Neural cell (in vitro differentiated cells): ENCODE results near the gene IL12RB2. TPM values are rescaled to one million over a fixed set of nuclear protein-coding genes. Genes with fewer than 3 reads are reported as not detected.

Source experiments
- H2AFZ ChIP-seq: fragments of 200-600, 300-800 bp; sonication (generic), shearing (Covaris generic); 2 replicates; pipeline ENCODE4 v1.6.0; 2014; ENCODE audit warnings: low read depth, mild to moderate bottlenecking, antibody characterized with exemption, low read length, moderate library complexity
- H3F3A ChIP-seq: fragments of 200-600 bp; shearing (Covaris generic); 2 replicates; pipeline ENCODE4 v1.6.1; 2016; ENCODE audit warnings: mild to moderate bottlenecking, moderate library complexity, mixed read lengths, antibody characterized with exemption, low read length; ENCODE audit not compliant: insufficient read depth, poor library complexity, severe bottlenecking
- H3K27ac ChIP-seq: fragments of 200-600, 300-800 bp; sonication (generic), shearing (Covaris generic); 2 replicates; pipeline ENCODE4 v1.5.1; 2014; ENCODE audit warnings: mild to moderate bottlenecking, low read length, moderate library complexity
- H3K27me3 ChIP-seq: fragments of 300-800, 200-600 bp; sonication (generic), shearing (Covaris generic); 2 replicates; pipeline ENCODE4 v1.6.0; 2014; ENCODE audit warnings: mild to moderate bottlenecking, low read depth, low read length, moderate library complexity; ENCODE audit not compliant: insufficient read depth
- H3K36me3 ChIP-seq: fragments of 300-800, 200-600 bp; sonication (generic), shearing (Covaris generic); 2 replicates; pipeline ENCODE4 v1.5.1; 2014; ENCODE audit warnings: mild to moderate bottlenecking, antibody characterized with exemption, low read length, moderate library complexity; ENCODE audit not compliant: insufficient read depth
- H3K4me2 ChIP-seq: fragments of 300-800, 200-600 bp; sonication (generic), shearing (Covaris generic); 2 replicates; pipeline ENCODE4 v1.6.0; 2014; ENCODE audit warnings: mild to moderate bottlenecking, low read length
- H3K4me3 ChIP-seq: fragments of 300-800, 200-600 bp; sonication (generic), shearing (Covaris generic); 2 replicates; pipeline ENCODE4 v1.5.1; 2014; ENCODE audit warnings: mild to moderate bottlenecking, low read length, moderate library complexity
- H3K79me2 ChIP-seq: fragments of 200-600 bp; shearing (Covaris generic); replicated peaks from 2 replicates; pipeline ENCODE4 v1.6.0; 2014; ENCODE audit warnings: mild to moderate bottlenecking, low read length, moderate library complexity; ENCODE audit not compliant: insufficient read depth
- H3K9ac ChIP-seq: fragments of 300-800, 200-600 bp; sonication (generic), shearing (Covaris generic); 2 replicates; pipeline ENCODE4 v1.6.1; 2016; ENCODE audit warnings: mild to moderate bottlenecking, low read length, mixed read lengths
- H3K9me2 ChIP-seq: fragments of 200-600 bp; shearing (Covaris generic); 2 replicates; pipeline ENCODE4 v1.6.1; 2016; ENCODE audit warnings: mild to moderate bottlenecking, low read length, mixed read lengths; ENCODE audit not compliant: insufficient read depth
- H3K9me3 ChIP-seq: fragments of 200-600, 300-800 bp; sonication (generic), shearing (Covaris generic); 2 replicates; pipeline ENCODE4 v1.6.1; 2016; ENCODE audit warnings: mild to moderate bottlenecking, mixed run types, low read length, moderate library complexity, mixed read lengths
- H4K20me1 ChIP-seq: fragments of 200-600 bp; shearing (Covaris generic); 2 replicates; pipeline ENCODE4 v1.6.1; 2016; ENCODE audit warnings: mild to moderate bottlenecking, mixed run types; ENCODE audit not compliant: insufficient read depth
- EP300 ChIP-seq: fragments of 450-650 bp; conservative IDR thresholded peaks from 2 replicates; pipeline ENCODE4 v1.6.1; 2014; ENCODE audit warnings: antibody characterized with exemption, mild to moderate bottlenecking, moderate library complexity; ENCODE audit not compliant: poor library complexity, severe bottlenecking
- EZH2 ChIP-seq: fragments of 200-600, 300-800 bp; shearing (Covaris generic), sonication (generic); IDR thresholded peaks from 2 replicates; pipeline ENCODE4 v1.6.1; 2014; ENCODE audit warnings: antibody characterized with exemption, low read length, borderline replicate concordance, mild to moderate bottlenecking; ENCODE audit not compliant: insufficient read depth, poor library complexity, severe bottlenecking
- MXI1 ChIP-seq: fragments of 450-650 bp; conservative IDR thresholded peaks from 2 replicates; pipeline ENCODE4 v1.6.1; 2014; ENCODE audit warnings: antibody characterized with exemption, mild to moderate bottlenecking; ENCODE audit not compliant: poor library complexity, severe bottlenecking
- POLR2AphosphoS5 ChIP-seq: IDR thresholded peaks from 2 replicates; pipeline ENCODE4 v1.6.1; 2012
- RAD21 ChIP-seq: fragments of 450-650 bp; conservative IDR thresholded peaks from 2 replicates; pipeline ENCODE4 v1.6.1; 2014; ENCODE audit warnings: antibody characterized with exemption, mild to moderate bottlenecking, moderate library complexity
- SMC3 ChIP-seq: fragments of 450-650 bp; conservative IDR thresholded peaks from 2 replicates; pipeline ENCODE4 v1.6.1; 2014; ENCODE audit warnings: antibody characterized with exemption, mild to moderate bottlenecking, moderate library complexity; ENCODE audit not compliant: poor library complexity
- TAF1 ChIP-seq: IDR thresholded peaks from 2 replicates; pipeline ENCODE4 v1.6.1; 2012; ENCODE audit warnings: low read depth
- polyA plus RNA-seq: library from polyadenylated mRNA; depleted of rRNA; stranded (reverse); fragments of >200 nt; gene quantifications from 2 replicates; pipeline ENCODE4 v1.2.3, GENCODE V29; 2014
- TF ChIP-seq, protein P1 (sequence below): IDR thresholded peaks from 2 replicates; pipeline ENCODE4 v1.6.1; 2012; ENCODE audit warnings: borderline replicate concordance
- TF ChIP-seq, protein P2 (sequence below): fragments of 450-650 bp; IDR thresholded peaks from 2 replicates; pipeline ENCODE4 v1.5.1; 2014; ENCODE audit warnings: antibody characterized with exemption, mild to moderate bottlenecking, moderate library complexity; ENCODE audit not compliant: poor library complexity, severe bottlenecking

IL12RB2 gene
- polyA plus RNA-seq, 1 donor from 2014 or later: not detected

DNA sequence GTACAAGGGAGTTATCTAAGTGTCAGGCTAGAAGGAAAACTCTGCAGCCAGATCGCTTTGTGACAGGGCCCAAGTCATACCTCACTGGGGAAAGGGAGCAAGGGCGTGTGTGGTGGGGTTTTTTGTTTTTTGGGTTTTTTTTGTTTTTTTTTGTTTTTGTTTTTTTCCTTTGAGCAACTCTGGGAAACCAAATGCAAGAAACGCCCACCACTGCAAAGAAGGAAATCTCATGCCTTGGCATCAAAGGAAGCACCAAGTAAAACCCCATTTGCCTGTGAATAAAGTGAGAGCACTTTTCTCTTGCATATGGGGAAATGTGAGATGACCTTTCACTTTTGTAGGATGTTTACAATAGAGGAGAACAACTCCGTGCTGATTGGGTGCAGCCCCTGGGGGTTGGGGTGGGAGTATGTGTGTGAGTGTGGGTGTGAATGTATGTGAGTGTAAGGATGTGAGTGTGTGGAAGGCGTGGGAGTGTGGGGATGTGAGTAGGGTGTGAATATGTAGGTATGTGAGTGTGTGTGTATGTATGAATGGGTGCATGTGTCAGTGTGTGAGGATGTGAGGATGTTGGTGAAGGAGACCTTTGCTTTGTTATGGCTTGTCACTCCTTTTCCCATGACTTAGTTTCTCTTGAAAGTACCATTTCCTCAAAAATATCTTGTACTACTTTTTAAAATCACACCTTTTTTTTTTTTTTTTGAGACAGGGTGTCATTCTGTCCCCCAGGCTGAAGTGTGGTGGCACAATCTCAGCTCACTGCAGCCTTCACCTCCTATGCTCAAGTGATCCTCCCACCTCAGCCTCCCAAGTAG is 34.6 kb downstream of the IL12RB2 start:
- Histone ChIP-seq H3K79me2 (no peaks in the 10 kb centered on the region), H3K9me2 (no peaks in the 10 kb centered on the region), H3K27ac (no peak overlapping the region), H3F3A (no peaks in the 10 kb centered on the region), H2AFZ (no peak overlapping the region), H3K36me3 (no peaks in the 10 kb centered on the region), H3K9me3 (no peaks in the 10 kb centered on the region), H3K9ac (no peak overlapping the region), H4K20me1 (no peaks in the 10 kb centered on the region), H3K27me3 (no peaks in the 10 kb centered on the region), H3K4me2 (no peak overlapping the region), H3K4me3 (no peak overlapping the region)
- no peak for TF ChIP-seq SMC3
- TF ChIP-seq, protein P1, sequence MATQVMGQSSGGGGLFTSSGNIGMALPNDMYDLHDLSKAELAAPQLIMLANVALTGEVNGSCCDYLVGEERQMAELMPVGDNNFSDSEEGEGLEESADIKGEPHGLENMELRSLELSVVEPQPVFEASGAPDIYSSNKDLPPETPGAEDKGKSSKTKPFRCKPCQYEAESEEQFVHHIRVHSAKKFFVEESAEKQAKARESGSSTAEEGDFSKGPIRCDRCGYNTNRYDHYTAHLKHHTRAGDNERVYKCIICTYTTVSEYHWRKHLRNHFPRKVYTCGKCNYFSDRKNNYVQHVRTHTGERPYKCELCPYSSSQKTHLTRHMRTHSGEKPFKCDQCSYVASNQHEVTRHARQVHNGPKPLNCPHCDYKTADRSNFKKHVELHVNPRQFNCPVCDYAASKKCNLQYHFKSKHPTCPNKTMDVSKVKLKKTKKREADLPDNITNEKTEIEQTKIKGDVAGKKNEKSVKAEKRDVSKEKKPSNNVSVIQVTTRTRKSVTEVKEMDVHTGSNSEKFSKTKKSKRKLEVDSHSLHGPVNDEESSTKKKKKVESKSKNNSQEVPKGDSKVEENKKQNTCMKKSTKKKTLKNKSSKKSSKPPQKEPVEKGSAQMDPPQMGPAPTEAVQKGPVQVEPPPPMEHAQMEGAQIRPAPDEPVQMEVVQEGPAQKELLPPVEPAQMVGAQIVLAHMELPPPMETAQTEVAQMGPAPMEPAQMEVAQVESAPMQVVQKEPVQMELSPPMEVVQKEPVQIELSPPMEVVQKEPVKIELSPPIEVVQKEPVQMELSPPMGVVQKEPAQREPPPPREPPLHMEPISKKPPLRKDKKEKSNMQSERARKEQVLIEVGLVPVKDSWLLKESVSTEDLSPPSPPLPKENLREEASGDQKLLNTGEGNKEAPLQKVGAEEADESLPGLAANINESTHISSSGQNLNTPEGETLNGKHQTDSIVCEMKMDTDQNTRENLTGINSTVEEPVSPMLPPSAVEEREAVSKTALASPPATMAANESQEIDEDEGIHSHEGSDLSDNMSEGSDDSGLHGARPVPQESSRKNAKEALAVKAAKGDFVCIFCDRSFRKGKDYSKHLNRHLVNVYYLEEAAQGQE: no peak
- TF ChIP-seq TAF1: no peak
- TF ChIP-seq RAD21: no peak
- no peak for TF ChIP-seq EP300
- no peak for TF ChIP-seq MXI1
- TF ChIP-seq, protein P2, sequence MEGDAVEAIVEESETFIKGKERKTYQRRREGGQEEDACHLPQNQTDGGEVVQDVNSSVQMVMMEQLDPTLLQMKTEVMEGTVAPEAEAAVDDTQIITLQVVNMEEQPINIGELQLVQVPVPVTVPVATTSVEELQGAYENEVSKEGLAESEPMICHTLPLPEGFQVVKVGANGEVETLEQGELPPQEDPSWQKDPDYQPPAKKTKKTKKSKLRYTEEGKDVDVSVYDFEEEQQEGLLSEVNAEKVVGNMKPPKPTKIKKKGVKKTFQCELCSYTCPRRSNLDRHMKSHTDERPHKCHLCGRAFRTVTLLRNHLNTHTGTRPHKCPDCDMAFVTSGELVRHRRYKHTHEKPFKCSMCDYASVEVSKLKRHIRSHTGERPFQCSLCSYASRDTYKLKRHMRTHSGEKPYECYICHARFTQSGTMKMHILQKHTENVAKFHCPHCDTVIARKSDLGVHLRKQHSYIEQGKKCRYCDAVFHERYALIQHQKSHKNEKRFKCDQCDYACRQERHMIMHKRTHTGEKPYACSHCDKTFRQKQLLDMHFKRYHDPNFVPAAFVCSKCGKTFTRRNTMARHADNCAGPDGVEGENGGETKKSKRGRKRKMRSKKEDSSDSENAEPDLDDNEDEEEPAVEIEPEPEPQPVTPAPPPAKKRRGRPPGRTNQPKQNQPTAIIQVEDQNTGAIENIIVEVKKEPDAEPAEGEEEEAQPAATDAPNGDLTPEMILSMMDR: no peak
- no peak for TF ChIP-seq POLR2AphosphoS5
- TF ChIP-seq EZH2: no peak

DNA sequence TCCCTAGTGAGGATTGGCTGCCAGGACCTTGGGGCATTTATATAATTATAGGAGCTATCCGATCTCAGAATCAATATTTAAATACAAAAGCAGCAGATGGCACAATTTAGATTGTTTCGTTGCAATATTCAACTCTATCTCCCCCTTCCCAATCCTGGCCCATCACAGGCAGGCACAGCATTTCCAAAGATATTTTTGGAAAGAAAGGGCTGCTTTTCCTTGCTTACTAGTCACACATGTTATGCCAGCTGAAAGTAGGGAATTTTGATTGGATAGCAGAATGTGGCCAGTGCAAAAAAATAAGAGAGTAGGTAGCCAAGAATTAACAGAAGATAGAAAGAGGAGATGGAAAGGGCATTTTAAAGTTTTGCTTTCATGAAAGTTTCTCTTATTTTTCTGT is 37.9 kb downstream of the IL12RB2 start:
- Histone ChIP-seq H2AFZ (no peak overlapping the region), H4K20me1 (no peaks in the 10 kb centered on the region), H3K9me3 (no peaks in the 10 kb centered on the region), H3K27ac (no peak overlapping the region), H3K9me2 (no peaks in the 10 kb centered on the region), H3K27me3 (no peaks in the 10 kb centered on the region), H3F3A (no peaks in the 10 kb centered on the region), H3K9ac (no peak overlapping the region), H3K4me3 (no peak overlapping the region), H3K36me3 (no peaks in the 10 kb centered on the region), H3K4me2 (no peak overlapping the region), H3K79me2 (no peaks in the 10 kb centered on the region)
- TF ChIP-seq, protein P2: no peak
- TF ChIP-seq EP300 (no peak), MXI1 (no peak), TAF1 (no peak), SMC3 (no peak), RAD21 (no peak), POLR2AphosphoS5 (no peak), EZH2 (no peak)
- TF ChIP-seq, protein P1: no peak
